ENCODE measurements around the gene APPL1.

Gene APPL1

DNA sequence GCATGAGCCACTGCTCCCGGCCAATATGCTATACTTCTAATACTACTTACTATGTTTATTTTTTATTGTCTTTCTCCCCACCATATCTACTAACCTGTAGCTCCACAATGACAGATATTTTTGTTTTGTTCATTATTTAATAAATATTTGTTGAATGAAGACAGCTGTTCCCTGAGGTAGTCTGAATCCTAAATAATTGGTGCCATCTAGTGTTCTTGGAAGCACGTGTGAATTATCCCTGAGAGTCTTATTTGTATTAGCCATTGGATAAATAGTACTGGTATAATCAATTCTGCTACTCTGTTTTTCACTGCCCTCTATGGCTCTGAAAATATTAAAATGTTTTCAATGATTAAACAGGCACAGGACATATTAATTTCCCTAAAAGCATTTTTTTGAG, 5.6 kb upstream of the APPL1 start:
- Histone ChIP-seq H3K9ac (ENCODE audit: insufficient read length, low read depth) (no peak overlapping the region), H3K4me3 (ENCODE audit: insufficient read length, low read depth) (no peak overlapping the region), H3K27me3 (ENCODE audit: insufficient read depth, insufficient read length) (no peaks in the 10 kb centered on the region), H3K36me3 (ENCODE audit: insufficient read depth, insufficient read length, low read length) (no peaks in the 10 kb centered on the region), H3K4me1 (ENCODE audit: insufficient read depth, insufficient read length) (no peaks in the 10 kb centered on the region), H3K9me3 (ENCODE audit: insufficient read depth, low read length) (no peaks in the 10 kb centered on the region)
- DNase-seq (ENCODE audit: low read depth, low spot score): no peak
- TF ChIP-seq YY1 (IDR thresholded peaks at IDR 0.05; ENCODE audit: insufficient read depth, insufficient read length): no peak
- no peak for TF ChIP-seq ZNF274 (IDR thresholded peaks at IDR 0.05; ENCODE audit: low read depth, low read length)
- no peak for TF ChIP-seq SUZ12 (IDR thresholded peaks at IDR 0.05; ENCODE audit: extremely low read depth, insufficient read depth, insufficient read length)

DNA sequence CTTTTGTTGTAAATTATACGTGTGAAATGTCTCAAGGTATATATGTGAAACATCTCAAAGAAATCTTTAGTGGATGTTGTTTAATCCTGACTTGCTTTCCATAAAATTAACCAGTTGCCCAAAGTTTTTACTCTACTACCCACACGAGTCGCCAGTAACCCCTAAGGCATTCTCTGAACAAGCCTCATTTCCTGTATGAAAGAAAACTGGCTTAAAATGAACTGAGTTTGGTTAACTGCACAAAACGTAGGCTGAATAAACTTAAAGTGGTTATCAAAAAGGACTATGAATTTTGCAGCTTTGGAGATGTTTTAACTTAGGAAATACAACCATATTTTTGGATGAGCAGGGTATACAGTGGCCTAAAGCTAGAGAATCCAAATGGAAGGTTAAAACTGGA, 2.7 kb upstream of the APPL1 start:
- H3K4me3 ChIP-seq (ENCODE audit: insufficient read length, low read depth): no peak overlapping the region
- no peaks in the 10 kb centered on the region for H3K4me1 ChIP-seq (ENCODE audit: insufficient read depth, insufficient read length)
- H3K36me3 ChIP-seq (ENCODE audit: insufficient read depth, insufficient read length, low read length): no peaks in the 10 kb centered on the region
- no peak overlapping the region for H3K9ac ChIP-seq (ENCODE audit: insufficient read length, low read depth)
- no peak for DNase-seq (ENCODE audit: low read depth, low spot score)
- TF ChIP-seq SUZ12 (IDR thresholded peaks at IDR 0.05; ENCODE audit: extremely low read depth, insufficient read depth, insufficient read length): no peak
- no peak for TF ChIP-seq ZNF274 (IDR thresholded peaks at IDR 0.05; ENCODE audit: low read depth, low read length)
- TF ChIP-seq YY1 (IDR thresholded peaks at IDR 0.05; ENCODE audit: insufficient read depth, insufficient read length): no peak
- no peaks in the 10 kb centered on the region for H3K9me3 ChIP-seq (ENCODE audit: insufficient read depth, low read length)
- H3K27me3 ChIP-seq (ENCODE audit: insufficient read depth, insufficient read length): peaks cover 18% of the 10 kb centered on the region

DNA sequence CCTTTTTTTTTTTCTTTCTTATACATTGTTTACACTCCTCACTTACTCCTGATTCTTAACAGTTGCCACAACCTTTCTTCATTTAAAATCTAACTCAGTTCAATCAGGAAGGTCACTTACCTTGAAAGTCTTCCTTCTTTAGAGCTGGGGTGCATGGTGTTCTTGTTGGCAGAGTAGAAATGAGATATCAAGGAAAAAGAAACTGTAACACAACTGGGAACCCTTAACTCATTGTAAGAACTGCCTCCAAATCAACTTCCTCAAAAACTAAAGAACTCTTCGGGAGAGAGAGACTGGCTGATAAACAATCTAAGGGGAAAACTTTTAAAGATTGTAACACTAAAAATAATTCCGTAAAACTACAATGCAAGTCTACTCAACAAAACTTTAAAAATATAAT, 1.4 kb upstream of the APPL1 start:
- Histone ChIP-seq H3K4me1 (ENCODE audit: insufficient read depth, insufficient read length) (no peaks in the 10 kb centered on the region), H3K9ac (ENCODE audit: insufficient read length, low read depth) (no peak overlapping the region), H3K36me3 (ENCODE audit: insufficient read depth, insufficient read length, low read length) (peaks cover 3% of the 10 kb centered on the region), H3K9me3 (ENCODE audit: insufficient read depth, low read length) (no peaks in the 10 kb centered on the region), H3K27me3 (ENCODE audit: insufficient read depth, insufficient read length) (peaks cover 18% of the 10 kb centered on the region), H3K4me3 (ENCODE audit: insufficient read length, low read depth) (no peak overlapping the region)
- TF ChIP-seq SUZ12 (IDR thresholded peaks at IDR 0.05; ENCODE audit: extremely low read depth, insufficient read depth, insufficient read length): no peak
- TF ChIP-seq ZNF274 (IDR thresholded peaks at IDR 0.05; ENCODE audit: low read depth, low read length): no peak
- no peak for TF ChIP-seq YY1 (IDR thresholded peaks at IDR 0.05; ENCODE audit: insufficient read depth, insufficient read length)
- DNase-seq (ENCODE audit: low read depth, low spot score): no peak

DNA sequence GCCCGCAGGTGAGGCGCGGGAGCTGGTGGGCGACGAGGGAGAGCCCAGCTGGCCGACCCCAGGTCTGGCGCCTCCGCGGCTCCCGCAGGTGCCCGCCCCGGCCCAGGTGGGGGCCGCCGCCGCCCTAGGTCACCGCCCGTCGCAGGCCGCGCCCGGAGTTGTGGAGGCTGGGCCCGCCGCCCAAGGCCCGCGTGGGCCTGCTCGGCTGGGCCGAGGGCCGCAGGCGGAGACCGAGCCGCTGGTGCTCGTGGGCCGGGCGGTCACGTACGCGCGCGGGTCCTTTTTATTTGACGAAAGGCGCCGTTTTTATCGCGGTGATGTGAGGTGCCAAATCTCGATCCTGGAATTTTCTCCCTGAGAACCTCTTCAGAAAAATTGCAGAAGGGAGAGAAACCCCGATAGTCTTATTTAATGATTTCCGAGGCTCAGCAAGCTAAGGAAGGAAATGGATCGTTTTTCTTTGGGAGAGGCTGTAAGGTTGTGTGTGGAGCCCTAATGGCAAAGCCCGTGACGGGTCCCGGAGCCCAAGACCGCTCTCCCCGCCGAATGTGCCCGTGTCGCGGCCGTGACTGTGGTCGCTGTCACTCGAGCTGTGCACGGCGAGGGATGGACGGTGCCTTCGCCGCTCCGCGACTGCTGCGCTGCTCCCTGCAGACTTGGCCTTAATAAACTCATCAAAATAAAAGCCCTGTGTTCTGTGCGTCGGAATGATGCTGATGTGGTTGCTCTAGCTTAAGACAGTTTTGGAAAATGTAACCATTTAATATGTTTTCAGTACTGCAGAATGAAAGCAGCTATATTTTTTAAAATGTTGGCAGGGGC, 612 bp downstream of the APPL1 start:
- no peaks in the 10 kb centered on the region for H3K4me1 ChIP-seq (ENCODE audit: insufficient read depth, insufficient read length)
- DNase-seq (ENCODE audit: low read depth, low spot score): no peak
- H3K9ac ChIP-seq (ENCODE audit: insufficient read length, low read depth): peak overlapping the region; percentile 94
- no peaks in the 10 kb centered on the region for H3K9me3 ChIP-seq (ENCODE audit: insufficient read depth, low read length)
- H3K36me3 ChIP-seq (ENCODE audit: insufficient read depth, insufficient read length, low read length): peaks cover 3% of the 10 kb centered on the region
- peak; percentile 42 for TF ChIP-seq SUZ12 (IDR thresholded peaks at IDR 0.05; ENCODE audit: extremely low read depth, insufficient read depth, insufficient read length)
- no peak for TF ChIP-seq ZNF274 (IDR thresholded peaks at IDR 0.05; ENCODE audit: low read depth, low read length)
- no peak for TF ChIP-seq YY1 (IDR thresholded peaks at IDR 0.05; ENCODE audit: insufficient read depth, insufficient read length)
- H3K27me3 ChIP-seq (ENCODE audit: insufficient read depth, insufficient read length): peaks cover 18% of the 10 kb centered on the region
- H3K4me3 ChIP-seq (ENCODE audit: insufficient read length, low read depth): peak overlapping the region; percentile 75

DNA sequence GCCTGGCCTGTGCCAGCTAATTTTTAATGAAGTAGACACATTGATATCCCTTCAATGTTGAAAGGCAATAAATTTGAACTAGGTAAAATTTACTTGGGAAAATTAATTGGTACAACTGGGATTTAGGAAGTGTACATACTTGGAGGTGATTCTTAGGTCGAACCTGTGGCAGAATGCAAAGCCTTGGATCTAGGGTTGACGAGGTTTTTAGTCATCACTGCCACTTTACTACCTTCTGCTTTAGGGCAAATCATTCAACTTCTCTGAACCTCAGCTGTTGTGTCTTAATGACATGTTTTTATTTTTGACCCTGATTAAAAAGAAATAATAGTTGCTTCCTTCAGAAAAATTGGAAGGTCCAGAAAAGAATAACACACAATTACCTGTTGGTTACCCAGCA, 2.5 kb downstream of the APPL1 start:
- TF ChIP-seq YY1 (IDR thresholded peaks at IDR 0.05; ENCODE audit: insufficient read depth, insufficient read length) (no peak), SUZ12 (IDR thresholded peaks at IDR 0.05; ENCODE audit: extremely low read depth, insufficient read depth, insufficient read length) (no peak), ZNF274 (IDR thresholded peaks at IDR 0.05; ENCODE audit: low read depth, low read length) (no peak)
- no peaks in the 10 kb centered on the region for H3K9me3 ChIP-seq (ENCODE audit: insufficient read depth, low read length)
- peaks cover 3% of the 10 kb centered on the region for H3K36me3 ChIP-seq (ENCODE audit: insufficient read depth, insufficient read length, low read length)
- no peaks in the 10 kb centered on the region for H3K4me1 ChIP-seq (ENCODE audit: insufficient read depth, insufficient read length)
- H3K9ac ChIP-seq (ENCODE audit: insufficient read length, low read depth): no peak overlapping the region
- peaks cover 18% of the 10 kb centered on the region for H3K27me3 ChIP-seq (ENCODE audit: insufficient read depth, insufficient read length)
- DNase-seq (ENCODE audit: low read depth, low spot score): no peak
- H3K4me3 ChIP-seq (ENCODE audit: insufficient read length, low read depth): no peak overlapping the region

DNA sequence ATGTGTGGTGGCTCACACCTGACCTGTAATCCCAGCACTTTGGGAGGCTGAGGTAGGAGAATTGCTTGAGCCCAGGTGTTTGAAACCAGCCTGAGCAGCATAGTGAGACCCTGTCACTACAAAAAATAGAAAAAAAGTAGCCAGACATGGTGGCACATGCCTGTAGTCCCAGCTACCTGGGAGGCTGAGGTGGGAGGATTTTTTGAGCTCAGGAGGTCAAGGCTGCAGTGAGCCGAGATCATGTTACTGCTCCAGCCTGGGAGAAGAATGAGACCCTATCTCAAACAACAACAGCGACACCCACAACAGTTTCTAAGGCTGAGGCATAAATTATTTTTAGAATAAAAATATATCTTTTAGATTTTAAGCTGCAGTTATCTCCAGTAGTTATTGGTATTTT, 6.3 kb downstream of the APPL1 start:
- Histone ChIP-seq H3K27me3 (ENCODE audit: insufficient read depth, insufficient read length) (peaks cover 7% of the 10 kb centered on the region), H3K9ac (ENCODE audit: insufficient read length, low read depth) (no peak overlapping the region), H3K4me3 (ENCODE audit: insufficient read length, low read depth) (no peak overlapping the region), H3K9me3 (ENCODE audit: insufficient read depth, low read length) (0 out of 2 replicates have a peak, but pooled peaks cover 2% of the 10 kb centered on the region), H3K4me1 (ENCODE audit: insufficient read depth, insufficient read length) (no peaks in the 10 kb centered on the region), H3K36me3 (ENCODE audit: insufficient read depth, insufficient read length, low read length) (peaks cover 13% of the 10 kb centered on the region)
- no peak for DNase-seq (ENCODE audit: low read depth, low spot score)
- TF ChIP-seq SUZ12 (IDR thresholded peaks at IDR 0.05; ENCODE audit: extremely low read depth, insufficient read depth, insufficient read length) (no peak), ZNF274 (IDR thresholded peaks at IDR 0.05; ENCODE audit: low read depth, low read length) (no peak), YY1 (IDR thresholded peaks at IDR 0.05; ENCODE audit: insufficient read depth, insufficient read length) (no peak)

DNA sequence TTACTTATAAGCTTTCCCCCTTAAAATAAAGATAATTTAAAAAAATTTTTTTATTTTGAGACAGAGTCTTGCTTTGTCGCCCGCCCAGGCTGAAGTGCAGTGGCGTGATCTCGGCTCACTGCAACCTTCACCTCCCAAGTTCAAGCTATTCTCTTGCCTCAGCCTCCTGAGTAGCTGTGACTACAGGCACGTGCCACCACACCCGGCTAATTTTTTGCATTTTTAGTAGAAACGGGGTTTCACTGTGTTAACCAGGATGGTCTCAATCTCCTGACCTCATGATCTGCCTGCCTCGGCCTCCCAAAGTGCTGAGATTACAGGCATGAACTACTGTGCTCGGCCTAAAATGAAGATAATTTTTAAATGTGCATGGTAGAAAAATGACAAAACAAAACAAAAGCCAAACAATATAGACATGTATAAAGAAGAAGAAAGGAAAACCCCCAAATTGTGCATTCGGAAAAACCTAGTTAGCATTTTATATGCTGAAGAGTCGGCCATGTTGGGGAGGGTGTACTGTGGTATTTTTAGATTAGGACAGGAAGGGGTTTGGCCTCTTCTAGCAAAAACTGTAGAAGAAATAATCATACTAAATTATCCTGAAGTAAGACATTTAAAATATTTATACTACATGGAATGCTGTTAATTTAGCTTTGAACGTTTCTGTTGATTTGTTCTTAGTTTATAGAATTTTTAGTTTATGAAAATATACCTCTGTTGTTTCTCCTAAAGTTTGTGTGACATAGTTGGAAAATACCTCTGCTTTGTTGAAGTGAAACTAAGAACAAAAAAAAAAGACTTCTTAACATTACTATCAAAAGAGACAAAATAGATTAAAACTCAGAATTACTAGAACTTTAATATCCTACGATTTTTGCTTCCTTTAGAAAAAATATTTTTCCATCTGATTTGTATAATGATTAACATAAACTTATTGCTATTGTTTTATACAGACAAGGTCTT, 7.4 kb downstream of the APPL1 start:
- H3K27me3 ChIP-seq (ENCODE audit: insufficient read depth, insufficient read length): no peaks in the 10 kb centered on the region
- no peak for TF ChIP-seq ZNF274 (IDR thresholded peaks at IDR 0.05; ENCODE audit: low read depth, low read length)
- TF ChIP-seq SUZ12 (IDR thresholded peaks at IDR 0.05; ENCODE audit: extremely low read depth, insufficient read depth, insufficient read length): no peak
- TF ChIP-seq YY1 (IDR thresholded peaks at IDR 0.05; ENCODE audit: insufficient read depth, insufficient read length): no peak
- H3K4me1 ChIP-seq (ENCODE audit: insufficient read depth, insufficient read length): no peaks in the 10 kb centered on the region
- H3K9ac ChIP-seq (ENCODE audit: insufficient read length, low read depth): no peak overlapping the region
- no peak for DNase-seq (ENCODE audit: low read depth, low spot score)
- H3K36me3 ChIP-seq (ENCODE audit: insufficient read depth, insufficient read length, low read length): peaks cover 19% of the 10 kb centered on the region
- 0 out of 2 replicates have a peak, but pooled peaks cover 8% of the 10 kb centered on the region for H3K9me3 ChIP-seq (ENCODE audit: insufficient read depth, low read length)
- no peak overlapping the region for H3K4me3 ChIP-seq (ENCODE audit: insufficient read length, low read depth)
